Loucy (cell line): ENCODE data around the gene BMPER.

Experiments used
- EZH2phosphoT487 ChIP-seq: fragments of 200-600 bp; IDR thresholded peaks from 2 replicates; pipeline ENCODE4 v1.6.1; 2018; ENCODE audit warnings: antibody characterized with exemption, mild to moderate bottlenecking, moderate library complexity, borderline replicate concordance
- TF ChIP-seq, protein P1 (sequence below): fragments of 200-600 bp; sonication (generic); conservative IDR thresholded peaks from 2 replicates; pipeline ENCODE4 v1.5.1; 2014; ENCODE audit warnings: mild to moderate bottlenecking, antibody characterized with exemption, low read length

DNA sequence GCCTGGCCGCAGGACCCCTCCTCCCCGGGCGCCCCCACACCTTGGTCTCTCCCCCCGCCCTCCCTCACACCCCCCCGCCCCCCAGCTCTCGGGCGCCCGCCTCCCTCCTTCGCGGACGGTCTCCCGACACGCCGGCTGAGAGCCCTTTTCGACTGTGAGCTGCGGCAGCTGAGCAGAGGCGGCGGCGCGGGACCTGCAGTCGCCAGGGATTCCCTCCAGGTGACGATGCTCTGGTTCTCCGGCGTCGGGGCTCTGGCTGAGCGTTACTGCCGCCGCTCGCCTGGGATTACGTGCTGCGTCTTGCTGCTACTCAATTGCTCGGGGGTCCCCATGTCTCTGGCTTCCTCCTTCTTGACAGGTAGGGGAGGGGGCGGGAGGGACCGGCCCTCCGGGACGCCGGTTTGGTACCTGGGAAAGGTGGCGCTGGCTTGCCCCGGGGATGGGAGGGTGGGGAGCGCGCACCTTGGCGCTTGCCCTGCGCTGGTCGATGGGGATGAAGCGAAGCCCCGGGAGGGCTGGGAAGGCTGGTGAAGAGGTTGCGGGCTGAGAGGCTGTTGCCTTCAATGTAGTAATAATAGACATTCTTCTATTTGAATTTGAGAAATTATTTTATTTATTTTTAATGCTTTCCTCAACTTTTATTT lies at the start of gene BMPER:
- TF ChIP-seq, protein P1, sequence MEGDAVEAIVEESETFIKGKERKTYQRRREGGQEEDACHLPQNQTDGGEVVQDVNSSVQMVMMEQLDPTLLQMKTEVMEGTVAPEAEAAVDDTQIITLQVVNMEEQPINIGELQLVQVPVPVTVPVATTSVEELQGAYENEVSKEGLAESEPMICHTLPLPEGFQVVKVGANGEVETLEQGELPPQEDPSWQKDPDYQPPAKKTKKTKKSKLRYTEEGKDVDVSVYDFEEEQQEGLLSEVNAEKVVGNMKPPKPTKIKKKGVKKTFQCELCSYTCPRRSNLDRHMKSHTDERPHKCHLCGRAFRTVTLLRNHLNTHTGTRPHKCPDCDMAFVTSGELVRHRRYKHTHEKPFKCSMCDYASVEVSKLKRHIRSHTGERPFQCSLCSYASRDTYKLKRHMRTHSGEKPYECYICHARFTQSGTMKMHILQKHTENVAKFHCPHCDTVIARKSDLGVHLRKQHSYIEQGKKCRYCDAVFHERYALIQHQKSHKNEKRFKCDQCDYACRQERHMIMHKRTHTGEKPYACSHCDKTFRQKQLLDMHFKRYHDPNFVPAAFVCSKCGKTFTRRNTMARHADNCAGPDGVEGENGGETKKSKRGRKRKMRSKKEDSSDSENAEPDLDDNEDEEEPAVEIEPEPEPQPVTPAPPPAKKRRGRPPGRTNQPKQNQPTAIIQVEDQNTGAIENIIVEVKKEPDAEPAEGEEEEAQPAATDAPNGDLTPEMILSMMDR = no peak
- TF ChIP-seq EZH2phosphoT487 = no peak
